Activated T-cell treated with anti-CD3 and anti-CD28 coated beads, Interleukin-2, amount 50 U/mL, for 24 hours (primary cell): ENCODE data around the gene DOK4.

Experiments used
- DNase-seq: peaks from one replicate; pipeline ENCODE4 v3.0.0-alpha.2; 2020
- H3K27ac Mint-ChIP-seq: 2 replicates; pipeline ENCODE4 v1.8.0; 2020; ENCODE audit warnings: mild to moderate bottlenecking, mixed read lengths
- H3K27me3 Mint-ChIP-seq: 2 replicates; pipeline ENCODE4 v1.8.0; 2020; ENCODE audit warnings: mixed read lengths
- H3K36me3 Mint-ChIP-seq: 2 replicates; pipeline ENCODE4 v1.8.0; 2020; ENCODE audit warnings: low read depth, mixed read lengths
- H3K4me1 Mint-ChIP-seq: 2 replicates; pipeline ENCODE4 v1.8.0; 2020; ENCODE audit warnings: low read depth, mixed read lengths
- H3K4me3 Mint-ChIP-seq: 2 replicates; pipeline ENCODE4 v1.8.0; 2020; ENCODE audit warnings: mild to moderate bottlenecking, moderate library complexity, mixed read lengths
- H3K9me3 Mint-ChIP-seq: 2 replicates; pipeline ENCODE4 v1.8.0; 2020; ENCODE audit warnings: mixed read lengths

DOK4 gene

GRCh38 chr16:57514371-57514770 is 28.1 kb upstream of the DOK4 start:
- H3K27ac Mint-ChIP-seq, result no peak overlapping the region
- H3K9me3 Mint-ChIP-seq, result no peaks in the 10 kb centered on the region
- no peaks in the 10 kb centered on the region for H3K27me3 Mint-ChIP-seq
- no peak for DNase-seq
- no peak overlapping the region for H3K4me3 Mint-ChIP-seq
- H3K4me1 Mint-ChIP-seq, result no peaks in the 10 kb centered on the region
- H3K36me3 Mint-ChIP-seq, result peaks cover 47% of the 10 kb centered on the region

GRCh38 chr16:57513371-57514102 is 27.2 kb upstream of the DOK4 start:
- no peak for DNase-seq
- Mint-ChIP-seq H3K27me3 (no peaks in the 10 kb centered on the region), H3K9me3 (no peaks in the 10 kb centered on the region), H3K36me3 (peaks cover 40% of the 10 kb centered on the region), H3K4me1 (no peaks in the 10 kb centered on the region), H3K4me3 (no peak overlapping the region), H3K27ac (no peak overlapping the region)

GRCh38 chr16:57512296-57513001 is 26.2 kb upstream of the DOK4 start:
- Mint-ChIP-seq H3K36me3 (peaks cover 32% of the 10 kb centered on the region), H3K4me1 (no peaks in the 10 kb centered on the region), H3K9me3 (no peaks in the 10 kb centered on the region), H3K4me3 (no peak overlapping the region), H3K27ac (no peak overlapping the region), H3K27me3 (no peaks in the 10 kb centered on the region)
- DNase-seq, result no peak

GRCh38 chr16:57510016-57510871 is 24.0 kb upstream of the DOK4 start:
- Mint-ChIP-seq H3K9me3 (no peaks in the 10 kb centered on the region), H3K27me3 (no peaks in the 10 kb centered on the region), H3K27ac (no peak overlapping the region), H3K4me3 (no peak overlapping the region), H3K4me1 (no peaks in the 10 kb centered on the region), H3K36me3 (peaks cover 24% of the 10 kb centered on the region)
- DNase-seq, result no peak

GRCh38 chr16:57509231-57509923 is 23.1 kb upstream of the DOK4 start:
- Mint-ChIP-seq H3K4me1 (no peaks in the 10 kb centered on the region), H3K36me3 (peaks cover 21% of the 10 kb centered on the region), H3K27me3 (no peaks in the 10 kb centered on the region), H3K4me3 (no peak overlapping the region), H3K9me3 (no peaks in the 10 kb centered on the region), H3K27ac (no peak overlapping the region)
- no peak for DNase-seq

- no peak overlapping the region for H3K27ac Mint-ChIP-seq
- no peaks in the 10 kb centered on the region for H3K4me1 Mint-ChIP-seq
- no peak for DNase-seq
- H3K9me3 Mint-ChIP-seq, result no peaks in the 10 kb centered on the region
- H3K4me3 Mint-ChIP-seq, result no peak overlapping the region
- no peaks in the 10 kb centered on the region for H3K27me3 Mint-ChIP-seq
- H3K36me3 Mint-ChIP-seq, result peaks cover 11% of the 10 kb centered on the region
These were observed 21.7 kb upstream of the DOK4 start for GRCh38 chr16:57508035-57508425.

GRCh38 chr16:57507136-57508034 is 21.1 kb upstream of the DOK4 start:
- no peak overlapping the region for H3K27ac Mint-ChIP-seq
- H3K27me3 Mint-ChIP-seq, result no peaks in the 10 kb centered on the region
- peaks cover 6% of the 10 kb centered on the region for H3K36me3 Mint-ChIP-seq
- no peaks in the 10 kb centered on the region for H3K9me3 Mint-ChIP-seq
- no peak for DNase-seq
- H3K4me1 Mint-ChIP-seq, result no peaks in the 10 kb centered on the region
- H3K4me3 Mint-ChIP-seq, result no peak overlapping the region

- H3K9me3 Mint-ChIP-seq, result no peaks in the 10 kb centered on the region
- H3K27ac Mint-ChIP-seq, result no peak overlapping the region
- H3K36me3 Mint-ChIP-seq, result no peaks in the 10 kb centered on the region
- no peak for DNase-seq
- peaks cover 9% of the 10 kb centered on the region for H3K4me1 Mint-ChIP-seq
- no peaks in the 10 kb centered on the region for H3K27me3 Mint-ChIP-seq
- H3K4me3 Mint-ChIP-seq, result no peak overlapping the region
These were observed 18.9 kb upstream of the DOK4 start for GRCh38 chr16:57505169-57505568.

GRCh38 chr16:57504491-57504890 is 18.2 kb upstream of the DOK4 start:
- Mint-ChIP-seq H3K4me3 (no peak overlapping the region), H3K9me3 (no peaks in the 10 kb centered on the region), H3K36me3 (no peaks in the 10 kb centered on the region), H3K27me3 (no peaks in the 10 kb centered on the region), H3K4me1 (peaks cover 9% of the 10 kb centered on the region), H3K27ac (no peak overlapping the region)
- DNase-seq, result no peak

- no peaks in the 10 kb centered on the region for H3K27me3 Mint-ChIP-seq
- H3K9me3 Mint-ChIP-seq, result no peaks in the 10 kb centered on the region
- H3K4me3 Mint-ChIP-seq, result no peak overlapping the region
- no peak for DNase-seq
- no peak overlapping the region for H3K27ac Mint-ChIP-seq
- H3K4me1 Mint-ChIP-seq, result peaks cover 9% of the 10 kb centered on the region
- no peaks in the 10 kb centered on the region for H3K36me3 Mint-ChIP-seq
These were observed 17.7 kb upstream of the DOK4 start for GRCh38 chr16:57504001-57504400.

- Mint-ChIP-seq H3K36me3 (no peaks in the 10 kb centered on the region), H3K27me3 (no peaks in the 10 kb centered on the region), H3K27ac (no peak overlapping the region), H3K4me3 (no peak overlapping the region), H3K4me1 (peaks cover 9% of the 10 kb centered on the region), H3K9me3 (no peaks in the 10 kb centered on the region)
- no peak for DNase-seq
These were observed 17.1 kb upstream of the DOK4 start for GRCh38 chr16:57503366-57503765.

- H3K27ac Mint-ChIP-seq, result no peak overlapping the region
- DNase-seq, result no peak
- H3K36me3 Mint-ChIP-seq, result no peaks in the 10 kb centered on the region
- H3K27me3 Mint-ChIP-seq, result no peaks in the 10 kb centered on the region
- peaks cover 9% of the 10 kb centered on the region for H3K4me1 Mint-ChIP-seq
- no peaks in the 10 kb centered on the region for H3K9me3 Mint-ChIP-seq
- H3K4me3 Mint-ChIP-seq, result no peak overlapping the region
These were observed 15.9 kb upstream of the DOK4 start for GRCh38 chr16:57502048-57502775.

GRCh38 chr16:57501492-57501891 is 15.2 kb upstream of the DOK4 start:
- no peak for DNase-seq
- H3K36me3 Mint-ChIP-seq, result no peaks in the 10 kb centered on the region
- peaks cover 9% of the 10 kb centered on the region for H3K4me1 Mint-ChIP-seq
- H3K27ac Mint-ChIP-seq, result no peak overlapping the region
- H3K9me3 Mint-ChIP-seq, result no peaks in the 10 kb centered on the region
- H3K27me3 Mint-ChIP-seq, result no peaks in the 10 kb centered on the region
- no peak overlapping the region for H3K4me3 Mint-ChIP-seq
